Activated naive CD4-positive, alpha-beta T cell treated with anti-CD3 and anti-CD28 coated beads, Interleukin-2, amount 10 ng/mL, durations not matched to agents 7 days and 5 days (primary cell): ENCODE measurements around the gene SPRN.
"Not testable (repeated sequence)": the region's sequence is repeated elsewhere in the genome, so short reads cannot be mapped to it uniquely, and the experiment has no call there.

Experiments used
- CTCF ChIA-PET: fragments of 350-600 bp; sonication (Branson Sonifier 250); formaldehyde crosslinking; loops from one replicate; lab custom pipeline; 2021; ENCODE audit warnings: antibody characterized with exemption; lab: Charles Lee
- DNase-seq: peaks from one replicate; pipeline ENCODE4 v3.0.0-alpha.2; 2020
- H3K27ac Mint-ChIP-seq: one replicate; pipeline ENCODE4 v1.8.0; 2021; ENCODE audit warnings: mild to moderate bottlenecking, moderate library complexity, mixed read lengths
- H3K27me3 Mint-ChIP-seq: one replicate; pipeline ENCODE4 v1.8.0; 2021; ENCODE audit warnings: mild to moderate bottlenecking, mixed read lengths
- H3K36me3 Mint-ChIP-seq: one replicate; pipeline ENCODE4 v1.8.0; 2021; ENCODE audit warnings: mixed read lengths
- H3K4me1 Mint-ChIP-seq: one replicate; pipeline ENCODE4 v1.8.0; 2021; ENCODE audit warnings: mixed read lengths
- H3K4me3 Mint-ChIP-seq: one replicate; pipeline ENCODE4 v1.8.0; 2021; ENCODE audit warnings: mild to moderate bottlenecking, moderate library complexity, mixed read lengths
- H3K9me3 Mint-ChIP-seq: one replicate; pipeline ENCODE4 v1.8.0; 2021; ENCODE audit warnings: mixed read lengths

Gene SPRN

DNA sequence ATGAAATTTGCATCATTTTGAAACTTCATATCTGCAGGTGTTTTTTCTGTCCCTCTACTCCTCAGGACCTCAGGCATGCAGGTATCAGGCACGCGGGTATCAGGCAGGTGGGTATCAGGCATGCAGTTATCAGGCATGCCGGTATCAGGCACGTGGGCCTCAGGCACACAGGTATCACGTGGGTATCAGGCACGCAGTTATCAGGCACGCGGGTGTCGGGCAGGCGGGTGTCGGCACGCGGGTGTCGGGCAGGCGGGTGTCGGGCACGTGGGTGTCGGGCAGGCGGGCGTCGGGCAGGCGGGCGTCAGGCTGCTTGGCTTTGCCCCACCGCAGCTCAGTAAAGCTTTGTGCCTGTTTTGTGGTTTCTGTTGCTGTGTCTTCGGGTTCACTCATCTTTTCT lies 8.7 kb downstream of the SPRN start:
- Mint-ChIP-seq H3K27ac (no peak overlapping the region), H3K4me1 (no peaks in the 10 kb centered on the region), H3K27me3 (peaks cover 2% of the 10 kb centered on the region), H3K9me3 (peaks cover 36% of the 10 kb centered on the region), H3K36me3 (peaks cover 46% of the 10 kb centered on the region), H3K4me3 (no peak overlapping the region)
- no peak for DNase-seq
- CTCF ChIA-PET: no interaction called here

GRCh38 chr10:133414401-133414800 lies 10.0 kb downstream of the SPRN start:
- H3K27ac Mint-ChIP-seq, H3K4me3 Mint-ChIP-seq, CTCF ChIA-PET, DNase-seq, H3K27me3 Mint-ChIP-seq, H3K4me1 Mint-ChIP-seq: not testable (repeated sequence)
- Mint-ChIP-seq H3K9me3 (peaks cover 42% of the 10 kb centered on the region), H3K36me3 (peaks cover 59% of the 10 kb centered on the region)

GRCh38 chr10:133412381-133412711 lies 12.1 kb downstream of the SPRN start:
- Mint-ChIP-seq H3K4me1 (no peaks in the 10 kb centered on the region), H3K27me3 (no peaks in the 10 kb centered on the region), H3K9me3 (peaks cover 52% of the 10 kb centered on the region), H3K4me3 (no peak overlapping the region), H3K27ac (no peak overlapping the region), H3K36me3 (peaks cover 76% of the 10 kb centered on the region)
- CTCF ChIA-PET: interaction anchor here (0.7 kb wide), 1 partner anchor 81 kb away, joined by 3 read pairs; no protein-coding TSS in a partner anchor
- DNase-seq: no peak

DNA sequence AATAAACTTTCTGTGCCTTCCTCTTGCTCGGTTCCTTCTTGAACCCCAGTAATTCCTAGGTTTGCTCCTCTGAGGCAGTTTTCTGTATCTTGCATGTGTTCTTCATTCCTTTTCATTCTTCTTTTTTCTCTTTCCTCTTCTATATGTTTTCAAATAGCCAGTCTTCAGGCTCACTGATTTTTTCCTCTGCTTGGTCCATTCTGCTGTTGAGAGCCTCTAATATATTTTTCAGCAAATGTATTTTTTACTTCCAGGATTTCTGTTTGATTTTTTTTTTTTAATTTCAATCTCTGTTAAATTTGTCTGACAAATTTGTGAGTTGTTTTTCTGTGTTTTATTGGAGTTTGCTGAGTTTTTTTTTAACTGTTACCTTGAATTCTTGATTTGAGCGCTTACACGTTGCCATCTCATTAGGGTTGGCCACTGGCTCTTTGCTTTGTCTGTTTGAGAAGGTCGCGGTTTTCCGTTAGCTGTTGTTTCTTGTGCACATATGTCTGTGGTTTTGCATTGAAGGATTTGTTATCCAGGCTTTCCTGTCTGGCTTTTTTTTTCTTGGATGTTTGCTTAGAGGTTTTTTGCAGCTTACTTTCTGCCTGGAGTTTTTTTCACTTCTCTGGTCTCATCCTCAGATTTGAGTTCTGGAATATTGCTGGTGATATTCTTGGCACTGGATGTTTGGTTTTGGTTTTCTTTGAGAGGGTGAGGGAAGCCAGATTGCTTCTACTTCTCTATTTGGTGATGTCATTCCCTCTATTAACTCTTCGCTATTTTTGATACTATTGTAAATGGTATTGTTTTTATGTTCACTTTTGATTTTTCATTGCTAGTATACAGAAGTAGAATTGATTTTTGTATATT lies 12.7 kb downstream of the SPRN start:
- Mint-ChIP-seq H3K4me1 (peaks cover 4% of the 10 kb centered on the region), H3K36me3 (peaks cover 82% of the 10 kb centered on the region), H3K27me3 (no peaks in the 10 kb centered on the region), H3K9me3 (peaks cover 52% of the 10 kb centered on the region), H3K27ac (peak overlapping the region; percentile 46), H3K4me3 (no peak overlapping the region)
- CTCF ChIA-PET: interaction anchor here (0.6 kb wide), 1 partner anchor 79 kb away, joined by 3 read pairs; no protein-coding TSS in a partner anchor
- no peak for DNase-seq

GRCh38 chr10:133405844-133406527 lies 18.4 kb downstream of the SPRN start:
- Mint-ChIP-seq H3K27me3 (no peaks in the 10 kb centered on the region), H3K27ac (no peak overlapping the region), H3K4me3 (no peak overlapping the region), H3K4me1 (peaks cover 31% of the 10 kb centered on the region), H3K36me3 (peaks cover 80% of the 10 kb centered on the region), H3K9me3 (peaks cover 18% of the 10 kb centered on the region)
- CTCF ChIA-PET: no interaction called here
- DNase-seq: no peak

DNA sequence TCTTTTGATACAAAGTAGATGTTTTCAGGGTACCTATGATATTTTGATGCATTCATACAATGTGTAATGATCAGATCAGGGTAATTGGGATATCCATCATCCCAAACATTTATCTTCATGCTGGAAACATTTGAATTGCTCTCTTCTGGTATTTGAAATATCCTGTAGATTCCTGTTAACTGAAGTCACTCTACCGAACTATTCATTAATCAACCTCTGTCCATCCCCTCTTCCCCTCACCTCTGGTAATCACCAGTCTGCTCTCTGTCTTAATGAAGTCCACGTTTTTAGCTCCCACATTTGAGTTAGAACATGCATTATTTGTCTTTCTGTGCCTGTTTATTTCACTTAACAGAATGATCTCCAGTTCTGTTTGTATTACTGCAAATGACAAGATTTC lies 19.2 kb downstream of the SPRN start:
- peaks cover 77% of the 10 kb centered on the region for H3K36me3 Mint-ChIP-seq
- peaks cover 14% of the 10 kb centered on the region for H3K9me3 Mint-ChIP-seq
- H3K4me1 Mint-ChIP-seq: peaks cover 38% of the 10 kb centered on the region
- no peak for DNase-seq
- CTCF ChIA-PET: no interaction called here
- H3K27ac Mint-ChIP-seq: no peak overlapping the region
- H3K27me3 Mint-ChIP-seq: no peaks in the 10 kb centered on the region
- H3K4me3 Mint-ChIP-seq: no peak overlapping the region

- Mint-ChIP-seq H3K27ac (peak overlapping the region; percentile 50), H3K4me3 (no peak overlapping the region), H3K4me1 (peaks cover 47% of the 10 kb centered on the region), H3K9me3 (peaks cover 5% of the 10 kb centered on the region), H3K36me3 (peaks cover 73% of the 10 kb centered on the region), H3K27me3 (no peaks in the 10 kb centered on the region)
- CTCF ChIA-PET: no interaction called here
- DNase-seq: no peak
Measured at GRCh38 chr10:133403784-133404183, 20.6 kb downstream of the SPRN start.

DNA sequence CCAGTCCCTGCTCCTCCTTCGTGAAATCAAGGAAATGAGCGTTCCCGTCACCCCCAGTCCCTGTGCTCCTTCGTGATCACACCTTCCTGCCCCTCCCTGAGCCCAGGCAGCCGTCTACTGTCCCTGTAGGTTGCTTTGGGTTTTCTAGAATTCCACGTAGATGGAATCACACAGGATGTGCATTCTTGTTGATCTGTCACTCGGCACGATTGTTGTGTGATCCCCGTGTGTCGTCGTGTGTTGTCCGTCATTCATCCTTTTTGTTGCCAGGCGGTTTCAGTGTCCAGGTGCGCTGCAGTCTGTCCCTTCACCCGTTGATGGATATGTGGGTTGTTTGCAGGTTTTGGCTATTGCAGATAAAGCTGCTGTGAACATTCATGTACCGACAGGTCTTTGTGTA lies 21.1 kb downstream of the SPRN start:
- no peak overlapping the region for H3K4me3 Mint-ChIP-seq
- CTCF ChIA-PET: no interaction called here

DNA sequence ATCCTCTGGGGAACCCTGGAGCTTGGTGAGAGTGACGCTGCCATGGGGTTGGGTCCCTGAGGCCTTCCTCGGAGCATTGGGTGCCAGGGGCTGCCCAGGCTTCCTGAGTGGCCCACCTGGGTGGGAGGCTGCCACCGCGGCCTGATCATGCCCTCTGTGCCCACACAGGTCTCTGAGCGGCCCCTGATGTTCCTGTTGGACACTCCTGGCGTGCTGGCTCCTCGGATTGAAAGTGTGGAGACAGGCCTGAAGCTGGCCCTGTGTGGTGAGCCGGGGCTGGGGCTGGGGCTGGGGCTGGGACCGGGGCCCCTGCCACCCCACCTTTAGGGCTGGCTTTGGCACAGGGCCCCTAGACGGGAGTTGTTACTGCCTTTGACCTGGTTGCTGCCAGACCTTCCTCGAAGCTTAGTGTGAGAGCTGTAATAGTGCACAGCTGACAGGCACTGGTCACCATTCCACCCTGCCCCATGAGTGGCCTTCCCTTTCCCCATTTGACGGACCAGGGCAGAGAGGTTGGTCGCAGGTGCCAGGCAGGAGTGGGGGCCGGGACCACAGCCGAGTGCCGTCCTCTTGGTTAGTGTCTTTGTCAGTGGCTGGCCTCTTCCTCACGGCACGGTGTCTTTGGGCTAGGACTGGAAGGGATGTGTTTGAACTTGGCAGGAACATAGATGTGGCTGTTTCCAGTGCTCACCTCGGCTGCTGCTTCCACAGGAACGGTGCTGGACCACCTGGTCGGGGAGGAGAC lies 22.3 kb downstream of the SPRN start:
- CTCF ChIA-PET: interaction anchor here (1.3 kb wide), 2 partner anchors 36 to 73 kb away, joined by 8 to 10 read pairs; no protein-coding TSS in a partner anchor
- H3K4me1 Mint-ChIP-seq: peaks cover 53% of the 10 kb centered on the region
- peaks cover 72% of the 10 kb centered on the region for H3K36me3 Mint-ChIP-seq

More for the DNA sequence above, 21.1 kb downstream of the SPRN start:
- no peak for DNase-seq
- Mint-ChIP-seq H3K9me3 (peaks cover 1% of the 10 kb centered on the region), H3K36me3 (peaks cover 72% of the 10 kb centered on the region), H3K4me1 (peaks cover 47% of the 10 kb centered on the region), H3K27ac (no peak overlapping the region), H3K27me3 (no peaks in the 10 kb centered on the region)

DNA sequence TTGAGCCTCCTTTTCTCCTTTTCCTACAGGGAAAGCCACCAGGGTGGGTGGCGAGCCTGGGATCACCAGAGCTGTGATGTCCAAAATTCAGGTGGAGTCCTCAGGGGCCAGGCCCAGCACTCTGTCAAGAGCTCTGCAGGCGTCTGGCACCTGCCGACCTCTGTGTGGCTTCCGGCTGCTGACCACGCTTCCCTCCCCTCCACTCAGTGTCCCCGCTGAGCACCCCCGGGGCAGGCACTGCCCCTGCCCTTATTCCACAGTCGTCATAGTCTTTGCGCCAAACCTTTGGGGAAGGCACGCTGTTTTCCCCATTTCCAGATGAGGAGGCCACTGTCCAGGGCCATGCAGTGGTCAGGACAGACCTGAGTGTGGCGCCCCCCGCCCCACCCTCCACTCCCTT lies 22.9 kb downstream of the SPRN start:
- Mint-ChIP-seq H3K9me3 (no peaks in the 10 kb centered on the region), H3K4me3 (no peak overlapping the region), H3K36me3 (peaks cover 73% of the 10 kb centered on the region), H3K27ac (peak overlapping the region; percentile 86), H3K27me3 (no peaks in the 10 kb centered on the region), H3K4me1 (peaks cover 56% of the 10 kb centered on the region)
- CTCF ChIA-PET: interaction anchor here (1.3 kb wide), 2 partner anchors 37 to 72 kb away, joined by 8 to 10 read pairs; no protein-coding TSS in a partner anchor
- DNase-seq: no peak

More for the DNA sequence above, 22.3 kb downstream of the SPRN start:
- no peak for DNase-seq
- peak overlapping the region; percentile 86 for H3K27ac Mint-ChIP-seq
- no peak overlapping the region for H3K4me3 Mint-ChIP-seq
- no peaks in the 10 kb centered on the region for H3K9me3 Mint-ChIP-seq
- H3K27me3 Mint-ChIP-seq: no peaks in the 10 kb centered on the region

- peak overlapping the region; percentile 86 for H3K27ac Mint-ChIP-seq
- peak; percentile 40 for DNase-seq
- no peaks in the 10 kb centered on the region for H3K27me3 Mint-ChIP-seq
- peaks cover 52% of the 10 kb centered on the region for H3K4me1 Mint-ChIP-seq
- no peak overlapping the region for H3K4me3 Mint-ChIP-seq
- peaks cover 71% of the 10 kb centered on the region for H3K36me3 Mint-ChIP-seq
- CTCF ChIA-PET: interaction anchor here (1.3 kb wide), 2 partner anchors 38 to 72 kb away, joined by 8 to 10 read pairs; no protein-coding TSS in a partner anchor
- no peaks in the 10 kb centered on the region for H3K9me3 Mint-ChIP-seq
Measured at GRCh38 chr10:133400624-133401424, 23.6 kb downstream of the SPRN start.

- H3K4me1 Mint-ChIP-seq: peaks cover 55% of the 10 kb centered on the region
- CTCF ChIA-PET: no interaction called here
- peaks cover 64% of the 10 kb centered on the region for H3K36me3 Mint-ChIP-seq
- no peak for DNase-seq
- no peak overlapping the region for H3K4me3 Mint-ChIP-seq
- H3K9me3 Mint-ChIP-seq: no peaks in the 10 kb centered on the region
- no peak overlapping the region for H3K27ac Mint-ChIP-seq
- H3K27me3 Mint-ChIP-seq: no peaks in the 10 kb centered on the region
Measured at GRCh38 chr10:133399123-133399601, 25.3 kb downstream of the SPRN start.

GRCh38 chr10:133397938-133398337 lies 26.5 kb downstream of the SPRN start:
- peaks cover 55% of the 10 kb centered on the region for H3K4me1 Mint-ChIP-seq
- no peak overlapping the region for H3K4me3 Mint-ChIP-seq
- no peak overlapping the region for H3K27ac Mint-ChIP-seq
- H3K36me3 Mint-ChIP-seq: peaks cover 56% of the 10 kb centered on the region
- DNase-seq: no peak
- no peaks in the 10 kb centered on the region for H3K9me3 Mint-ChIP-seq
- H3K27me3 Mint-ChIP-seq: no peaks in the 10 kb centered on the region
- CTCF ChIA-PET: no interaction called here
